Measurements from ENCODE around the gene EPHA3.

The EPHA3 gene

GRCh38 chr3:89362496-89362895 is 255.1 kb downstream of the EPHA3 start:
- DNase-seq (ENCODE audit: low read depth in 2 of 2) = no peak

DNA sequence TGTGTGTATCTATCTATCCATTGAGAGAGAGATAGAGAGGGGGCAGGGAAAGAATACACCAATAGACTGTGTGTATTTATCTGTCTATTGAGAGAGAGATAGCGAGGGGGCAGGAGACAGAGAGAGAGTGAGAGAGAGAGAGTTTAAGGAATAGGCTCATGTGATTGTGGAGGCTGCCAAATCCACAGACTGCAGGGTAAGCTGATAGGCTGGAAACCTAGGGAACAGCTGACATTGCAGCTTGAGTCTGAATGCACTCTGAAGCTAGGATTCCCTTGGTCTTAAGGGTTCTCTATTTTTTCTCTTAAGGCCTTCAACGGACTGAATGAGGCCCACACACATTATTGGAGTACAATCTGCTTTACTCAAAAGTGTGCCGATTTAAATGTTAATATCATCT is 255.8 kb downstream of the EPHA3 start:
- no peak for DNase-seq (ENCODE audit: low read depth in 2 of 2)

DNA sequence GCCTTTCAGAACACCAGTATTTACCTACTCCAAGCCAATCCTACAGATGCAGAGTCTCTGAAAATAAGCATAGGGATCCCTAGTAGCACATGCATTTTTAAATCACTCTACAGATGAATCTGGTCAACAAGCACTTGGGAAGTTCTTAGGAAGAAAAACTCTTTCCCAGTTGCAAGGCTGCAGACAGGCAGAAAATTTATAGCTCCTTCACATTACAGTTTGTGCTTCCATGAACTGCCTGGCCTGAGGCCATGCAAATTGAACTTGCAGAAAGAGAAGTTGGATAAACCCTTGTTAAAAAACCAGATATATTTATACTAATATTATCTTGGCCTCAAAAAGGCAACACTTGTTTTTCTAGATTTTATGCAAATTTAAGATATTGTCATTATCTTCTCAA is 256.9 kb downstream of the EPHA3 start:
- no peak for DNase-seq (ENCODE audit: low read depth in 2 of 2)

- no peak for DNase-seq (ENCODE audit: low read depth in 2 of 2)
Measured at GRCh38 chr3:89367166-89367565, 259.7 kb downstream of the EPHA3 start.

DNA sequence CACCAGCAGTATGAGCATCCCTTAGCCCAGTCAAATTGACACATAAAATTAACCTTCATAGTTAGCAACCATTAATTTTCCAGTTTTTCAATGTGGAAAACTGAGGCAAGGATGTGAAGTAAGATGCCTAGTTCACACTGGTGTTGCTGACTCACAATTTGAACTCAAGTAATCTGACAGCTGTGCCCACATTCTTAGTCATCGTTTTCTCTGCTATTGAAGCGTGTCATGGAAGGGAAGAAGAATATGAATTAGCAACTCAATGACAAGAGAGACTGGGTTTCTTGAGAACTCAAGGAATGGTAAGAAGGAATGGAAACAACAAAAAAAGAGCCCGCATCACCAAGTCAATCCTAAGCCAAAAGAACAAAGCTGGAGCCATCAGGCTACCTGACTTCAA is 261.4 kb downstream of the EPHA3 start:
- DNase-seq (ENCODE audit: low read depth in 2 of 2) = no peak

DNA sequence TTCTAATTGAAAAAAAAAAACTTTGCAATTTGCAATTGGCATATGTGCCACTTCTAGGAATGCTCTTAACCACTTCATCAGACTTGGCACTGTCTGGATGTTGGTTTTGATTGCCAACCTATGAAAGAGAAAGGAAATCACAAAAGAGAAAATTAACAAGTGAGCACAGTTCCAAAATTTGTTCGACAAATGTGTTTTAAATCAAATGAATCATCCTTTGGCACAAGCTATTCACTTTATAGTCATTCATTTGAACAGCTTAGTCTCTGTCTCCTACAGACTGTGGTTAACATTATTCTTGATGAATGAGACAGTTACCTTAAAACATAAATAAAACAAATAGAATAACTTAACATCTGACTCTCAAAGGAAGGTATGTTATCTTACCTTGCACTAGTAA is 265.0 kb downstream of the EPHA3 start:
- no peak for DNase-seq (ENCODE audit: low read depth in 2 of 2)

- DNase-seq (ENCODE audit: low read depth in 2 of 2) = no peak
Measured at GRCh38 chr3:89373434-89373833, 266.0 kb downstream of the EPHA3 start.

GRCh38 chr3:89375451-89375850 is 268.0 kb downstream of the EPHA3 start:
- DNase-seq (ENCODE audit: low read depth in 2 of 2) = no peak

- DNase-seq (ENCODE audit: low read depth in 2 of 2) = no peak
Measured at GRCh38 chr3:89380016-89380415, 272.6 kb downstream of the EPHA3 start.

- no peak for DNase-seq (ENCODE audit: low read depth in 2 of 2)
Measured at GRCh38 chr3:89392991-89393390, 285.6 kb downstream of the EPHA3 start.

DNA sequence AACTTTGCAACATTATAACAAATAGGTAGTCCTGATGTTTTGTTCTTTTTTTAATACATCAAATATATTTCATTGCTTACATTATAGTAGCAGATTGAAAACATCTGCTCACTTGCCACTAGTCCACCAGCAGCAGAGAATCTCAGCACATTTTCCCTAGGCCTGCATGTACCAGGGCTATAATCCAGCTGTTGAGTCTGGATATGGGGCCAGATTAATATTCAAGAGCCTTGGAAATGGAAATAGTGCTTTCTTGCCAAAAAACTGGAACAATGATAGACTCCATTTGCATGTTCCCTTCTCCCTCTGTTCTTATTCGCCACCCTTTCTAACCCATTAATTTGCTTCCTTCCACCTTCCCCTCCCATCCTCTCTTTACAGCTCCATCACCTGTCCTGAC is 288.0 kb downstream of the EPHA3 start:
- no peak for DNase-seq (ENCODE audit: low read depth in 2 of 2)

DNA sequence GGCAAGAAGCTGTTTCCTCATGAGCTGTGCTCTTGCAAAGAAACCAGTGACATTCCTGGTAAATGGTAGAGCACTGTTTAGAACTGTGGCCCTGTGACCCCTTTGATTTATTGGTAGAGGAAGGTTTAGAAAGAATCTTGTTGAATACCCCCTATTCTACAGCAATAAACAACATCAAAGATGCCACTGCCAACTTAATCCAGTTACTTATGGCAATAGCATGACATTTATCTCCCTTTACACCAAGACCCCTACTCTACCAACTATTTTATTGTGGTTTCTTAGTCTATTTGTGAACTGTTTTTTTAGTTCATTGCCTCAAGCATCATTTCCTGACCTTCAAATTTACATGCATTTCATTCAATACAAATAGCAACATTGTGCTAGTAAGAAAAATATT is 288.6 kb downstream of the EPHA3 start:
- DNase-seq (ENCODE audit: low read depth in 2 of 2) = no peak

- DNase-seq (ENCODE audit: low read depth in 2 of 2) = no peak
Measured at GRCh38 chr3:89402051-89402450, 294.6 kb downstream of the EPHA3 start.

- DNase-seq (ENCODE audit: low read depth in 2 of 2) = no peak
Measured at GRCh38 chr3:89405176-89405575, 297.8 kb downstream of the EPHA3 start.

GRCh38 chr3:89405593-89405992 is 298.2 kb downstream of the EPHA3 start:
- DNase-seq (ENCODE audit: low read depth in 2 of 2) = no peak

- no peak for DNase-seq (ENCODE audit: low read depth in 2 of 2)
Measured at GRCh38 chr3:89411201-89411600, 303.8 kb downstream of the EPHA3 start.

DNA sequence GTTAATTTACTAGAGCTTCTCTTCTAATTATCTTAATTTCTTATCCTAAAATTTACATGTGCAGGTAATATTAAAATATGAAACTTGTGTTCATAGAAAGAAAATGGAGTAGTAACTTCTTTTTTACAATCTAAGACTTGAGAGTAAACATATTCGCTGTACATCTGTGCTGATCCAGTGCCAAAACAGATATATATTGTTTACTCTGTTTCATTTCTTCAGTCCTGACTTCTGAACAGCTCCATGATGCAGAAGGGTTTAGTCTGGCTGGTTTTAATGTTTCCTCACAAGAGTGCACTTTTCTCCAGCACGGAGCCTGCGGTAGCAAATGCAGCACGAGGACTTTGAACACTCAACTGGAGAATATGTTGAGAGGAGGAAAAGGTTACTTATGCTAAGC is 306.8 kb downstream of the EPHA3 start:
- DNase-seq (ENCODE audit: low read depth in 2 of 2) = no peak

GRCh38 chr3:89419647-89420241 is 312.3 kb downstream of the EPHA3 start:
- no peak for DNase-seq (ENCODE audit: low read depth in 2 of 2)

DNA sequence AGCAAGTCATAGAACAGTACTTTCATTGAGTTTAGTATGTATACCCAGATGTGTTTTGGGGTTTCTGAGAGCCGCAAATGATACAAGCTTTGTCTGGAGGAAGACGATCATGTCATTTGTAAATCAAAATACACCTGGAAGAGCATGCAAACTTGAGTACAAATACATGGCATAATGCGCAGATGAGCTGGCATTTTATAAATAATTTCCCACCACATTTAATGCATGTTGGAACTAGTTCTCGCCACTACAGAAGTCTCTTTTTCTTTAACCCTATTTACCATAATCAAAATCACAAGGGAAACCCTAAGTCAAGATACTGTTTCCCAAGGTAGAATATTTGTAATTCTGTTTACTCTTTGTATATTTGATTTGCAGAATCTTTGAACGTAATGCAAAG is 318.6 kb downstream of the EPHA3 start:
- DNase-seq (ENCODE audit: low read depth in 2 of 2) = no peak

DNA sequence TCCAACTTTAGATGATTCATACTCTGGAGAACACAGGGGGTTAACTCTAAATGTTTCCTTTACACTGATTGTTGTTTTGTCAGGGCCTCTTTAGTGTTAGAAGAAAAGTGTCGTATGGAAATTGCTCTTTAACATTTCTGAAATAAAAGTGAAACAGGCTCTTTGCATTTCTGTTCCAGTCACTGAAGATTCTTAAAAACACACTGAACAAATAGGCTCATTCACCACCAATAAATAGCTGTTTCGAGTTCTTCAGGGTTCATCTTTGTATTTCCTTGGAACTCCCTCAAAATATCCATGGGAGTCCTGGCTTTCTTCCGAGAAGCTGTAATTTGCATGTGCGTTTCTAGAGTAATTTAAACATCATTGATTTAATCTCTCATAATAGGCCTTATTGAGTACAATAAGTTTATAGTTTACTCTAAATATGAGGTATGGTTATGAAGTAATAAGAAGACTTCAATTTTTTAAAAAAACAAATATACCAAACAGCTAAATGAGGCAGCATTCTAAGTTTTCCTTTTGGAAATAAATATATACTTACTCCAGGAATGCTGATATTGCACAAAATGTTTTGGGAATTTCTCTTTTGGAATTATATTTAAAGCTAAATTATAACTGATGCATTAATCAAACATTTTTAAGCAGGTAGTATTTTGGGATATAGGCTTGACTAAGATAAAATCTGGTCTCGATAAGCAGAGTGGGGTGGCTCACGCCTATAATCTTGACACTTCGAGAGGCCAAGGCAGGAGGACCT is 327.4 kb downstream of the EPHA3 start:
- no peak for DNase-seq (ENCODE audit: low read depth in 2 of 2)

DNA sequence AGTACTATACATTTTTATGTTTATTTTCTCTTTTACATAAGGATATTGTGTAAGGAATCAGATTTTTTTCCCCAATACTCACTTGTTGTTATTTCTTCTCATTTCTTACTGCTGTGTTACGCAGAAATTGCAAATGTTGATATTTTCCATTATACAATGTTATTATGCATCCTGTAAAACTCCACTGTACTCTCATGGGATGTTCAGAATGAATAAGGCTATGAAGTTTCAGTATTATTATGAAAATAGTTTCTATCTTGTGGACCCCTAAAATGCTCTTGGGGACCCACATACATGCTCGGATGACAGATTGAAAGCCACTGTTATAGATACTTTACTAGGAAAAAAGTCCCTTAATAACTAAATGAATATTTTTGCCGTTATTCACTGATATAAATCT is 329.4 kb downstream of the EPHA3 start:
- DNase-seq (ENCODE audit: low read depth in 2 of 2) = no peak

DNA sequence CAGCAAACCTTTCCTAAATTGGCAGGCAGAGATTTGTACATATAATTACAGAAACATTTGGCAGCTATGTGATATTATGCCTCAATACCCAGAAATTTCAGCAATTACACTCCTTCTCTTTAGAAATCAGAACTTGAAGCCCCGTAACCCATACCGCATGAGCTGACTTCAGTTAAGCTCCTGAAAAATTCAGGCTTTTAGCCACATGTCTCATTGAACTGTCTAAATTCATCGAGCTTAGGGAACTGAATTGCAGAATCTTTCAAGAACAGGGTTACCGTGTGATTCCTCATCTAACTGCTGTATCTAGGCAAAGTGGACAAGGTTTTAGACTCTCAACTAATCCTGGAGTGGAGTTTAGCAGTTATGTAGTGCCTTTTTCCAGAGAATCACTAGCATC is 333.0 kb downstream of the EPHA3 start:
- no peak for DNase-seq (ENCODE audit: low read depth in 2 of 2)

DNA sequence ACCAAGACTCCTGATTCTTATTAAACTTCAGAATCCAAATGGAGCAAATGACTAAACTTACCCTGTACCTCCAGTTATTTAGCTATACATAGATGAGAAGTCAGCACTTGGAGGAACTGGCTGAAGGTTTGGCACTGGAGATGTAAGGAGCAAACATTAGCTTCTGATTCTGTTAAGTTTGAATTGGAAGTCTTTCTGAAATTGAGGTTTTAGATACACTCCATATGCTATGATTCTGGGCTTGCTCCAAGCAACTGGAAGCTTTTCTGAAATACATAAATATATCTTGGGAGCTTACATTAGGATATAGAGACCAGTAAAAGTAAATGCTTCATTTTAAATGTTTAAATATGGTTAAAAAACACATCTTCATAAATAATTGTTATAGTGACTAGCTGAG is 333.7 kb downstream of the EPHA3 start:
- DNase-seq (ENCODE audit: low read depth in 2 of 2) = no peak

DNA sequence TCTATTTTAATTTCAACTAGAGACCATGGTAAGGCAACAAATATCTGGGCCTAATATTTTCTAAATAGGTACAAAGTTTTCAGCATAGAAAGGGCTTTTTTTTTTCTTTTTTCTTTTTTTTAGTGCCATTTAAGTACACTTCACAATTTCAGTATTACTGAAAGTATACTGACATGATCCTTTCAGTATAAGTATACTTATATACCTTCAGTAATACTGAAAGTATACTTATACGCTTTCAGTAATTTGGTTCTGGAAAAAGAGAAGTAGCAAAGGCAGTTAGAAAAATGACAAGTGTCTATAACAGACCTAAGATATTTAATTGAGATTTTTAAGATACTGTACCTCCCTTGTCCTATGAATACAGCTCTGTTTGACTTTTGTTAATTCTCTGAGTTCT is 339.2 kb downstream of the EPHA3 start:
- DNase-seq (ENCODE audit: low read depth in 2 of 2) = no peak
